Karpas-422 (cell line): ENCODE data around the gene TCOF1. TPM values are rescaled to one million over a fixed set of nuclear protein-coding genes. Genes with fewer than 3 reads are reported as not detected.

Experiments
- DNase-seq: peaks from one replicate; pipeline ENCODE4 v3.0.0-alpha.2; 2015
- H2AFZ ChIP-seq: fragments of 200-600 bp; sonication (generic); 2 replicates; pipeline ENCODE4 v1.6.1; 2014; ENCODE audit warnings: antibody characterized with exemption, low read length, mixed read lengths
- H3K27ac ChIP-seq: fragments of 200-600 bp; sonication (generic); 2 replicates; pipeline ENCODE4 v1.5.1; 2014; ENCODE audit warnings: mild to moderate bottlenecking, low read length, moderate library complexity
- H3K27me3 ChIP-seq: fragments of 200-600 bp; sonication (generic); 2 replicates; pipeline ENCODE4 v1.6.1; 2014; ENCODE audit warnings: low read length, mixed read lengths
- H3K36me3 ChIP-seq: fragments of 200-600 bp; sonication (generic); 2 replicates; pipeline ENCODE4 v1.6.1; 2014; ENCODE audit warnings: low read length, mixed read lengths; ENCODE audit not compliant: insufficient read depth
- H3K4me1 ChIP-seq: fragments of 200-600 bp; sonication (generic); 2 replicates; pipeline ENCODE4 v1.6.1; 2014; ENCODE audit warnings: mild to moderate bottlenecking, low read length, mixed read lengths
- H3K4me2 ChIP-seq: fragments of 200-600 bp; sonication (generic); 2 replicates; pipeline ENCODE4 v1.6.1; 2014; ENCODE audit warnings: low read length, low read depth, mild to moderate bottlenecking; ENCODE audit not compliant: poor library complexity, severe bottlenecking
- H3K4me3 ChIP-seq: fragments of 200-600 bp; sonication (generic); 2 replicates; pipeline ENCODE4 v1.5.1; 2014; ENCODE audit warnings: mild to moderate bottlenecking, antibody characterized with exemption, low read length, mixed read lengths
- H3K79me2 ChIP-seq: fragments of 200-600 bp; sonication (generic); 2 replicates; pipeline ENCODE4 v1.6.1; 2014; ENCODE audit warnings: mild to moderate bottlenecking, low read length, mixed read lengths
- H3K9ac ChIP-seq: fragments of 200-600 bp; sonication (generic); 2 replicates; pipeline ENCODE4 v1.6.0; 2014; ENCODE audit warnings: low read length
- H3K9me2 ChIP-seq: fragments of 200-600 bp; sonication (generic), shearing (Covaris generic); replicated peaks from 2 replicates; pipeline ENCODE4 v1.6.0; 2014; ENCODE audit warnings: mild to moderate bottlenecking, low read length, moderate library complexity; ENCODE audit not compliant: insufficient read depth
- H3K9me3 ChIP-seq: fragments of 300-700, 200-600 bp; sonication (generic); 2 replicates; pipeline ENCODE4 v1.6.1; 2014; ENCODE audit warnings: low read length, mixed read lengths
- H4K20me1 ChIP-seq: fragments of 200-600 bp; sonication (generic); 2 replicates; pipeline ENCODE4 v1.6.1; 2014; ENCODE audit warnings: mild to moderate bottlenecking, antibody characterized with exemption, low read length, low read depth; ENCODE audit not compliant: insufficient read depth
- total RNA-seq: library from RNA; depleted of rRNA; stranded (reverse); fragments of >200 nt; shearing (Covaris generic); gene quantifications from 2 replicates; pipeline ENCODE4 v1.2.3, GENCODE V29; 2014; ENCODE audit warnings: low replicate concordance

Gene TCOF1
- total RNA-seq, 1 experiment from 2014 or later = 23.0 TPM

- no peak for DNase-seq
- H3K9ac ChIP-seq = no peak overlapping the region
- H3K27me3 ChIP-seq = no peaks in the 10 kb centered on the region
- no peak overlapping the region for H2AFZ ChIP-seq
- H3K9me3 ChIP-seq = no peaks in the 10 kb centered on the region
- no peak overlapping the region for H3K27ac ChIP-seq
- H3K4me3 ChIP-seq = no peak overlapping the region
- H3K79me2 ChIP-seq = no peaks in the 10 kb centered on the region
- peaks cover 39% of the 10 kb centered on the region for H3K36me3 ChIP-seq
- H4K20me1 ChIP-seq = peaks cover 4% of the 10 kb centered on the region; the same call in 1 of the 2 replicates
- no peaks in the 10 kb centered on the region for H3K9me2 ChIP-seq
- no peaks in the 10 kb centered on the region for H3K4me1 ChIP-seq
- no peak overlapping the region for H3K4me2 ChIP-seq
These were observed 35.2 kb downstream of the TCOF1 start for GRCh38 chr5:150392680-150393079.

- no peak overlapping the region for H3K4me3 ChIP-seq
- no peak overlapping the region for H3K4me2 ChIP-seq
- no peak overlapping the region for H3K27ac ChIP-seq
- no peaks in the 10 kb centered on the region for H3K9me3 ChIP-seq
- H3K4me1 ChIP-seq = peaks cover 2% of the 10 kb centered on the region; the same call in 1 of the 2 replicates
- no peaks in the 10 kb centered on the region for H3K27me3 ChIP-seq
- H3K36me3 ChIP-seq = peaks cover 35% of the 10 kb centered on the region
- H3K9ac ChIP-seq = no peak overlapping the region
- no peaks in the 10 kb centered on the region for H3K79me2 ChIP-seq
- H2AFZ ChIP-seq = no peak overlapping the region
- no peaks in the 10 kb centered on the region for H3K9me2 ChIP-seq
- H4K20me1 ChIP-seq = peaks cover under 1% of the 10 kb centered on the region; the same call in 1 of the 2 replicates
- no peak for DNase-seq
These were observed 35.7 kb downstream of the TCOF1 start for GRCh38 chr5:150393096-150393645.

GRCh38 chr5:150394131-150394530, 36.6 kb downstream of the TCOF1 start:
- H4K20me1 ChIP-seq = no peaks in the 10 kb centered on the region
- no peak for DNase-seq
- H3K4me3 ChIP-seq = no peak overlapping the region
- no peak overlapping the region for H3K9ac ChIP-seq
- H3K27ac ChIP-seq = no peak overlapping the region
- no peak overlapping the region for H3K4me2 ChIP-seq
- H3K9me3 ChIP-seq = no peaks in the 10 kb centered on the region
- H3K4me1 ChIP-seq = peaks cover 12% of the 10 kb centered on the region
- peaks cover 30% of the 10 kb centered on the region for H3K36me3 ChIP-seq
- no peaks in the 10 kb centered on the region for H3K79me2 ChIP-seq
- no peaks in the 10 kb centered on the region for H3K9me2 ChIP-seq
- H2AFZ ChIP-seq = no peak overlapping the region
- no peaks in the 10 kb centered on the region for H3K27me3 ChIP-seq

- Histone ChIP-seq H3K27ac (no peak overlapping the region), H3K27me3 (no peaks in the 10 kb centered on the region), H3K4me1 (peaks cover 17% of the 10 kb centered on the region), H3K79me2 (no peaks in the 10 kb centered on the region), H3K9me2 (no peaks in the 10 kb centered on the region), H3K36me3 (peaks cover 27% of the 10 kb centered on the region), H3K9ac (no peak overlapping the region), H3K4me3 (no peak overlapping the region), H2AFZ (no peak overlapping the region), H3K4me2 (no peak overlapping the region), H4K20me1 (peaks cover 4% of the 10 kb centered on the region; the same call in 1 of the 2 replicates), H3K9me3 (no peaks in the 10 kb centered on the region)
- DNase-seq = no peak
These were observed 37.6 kb downstream of the TCOF1 start for GRCh38 chr5:150394912-150395687.

- H3K9ac ChIP-seq = no peak overlapping the region
- peaks cover 27% of the 10 kb centered on the region for H3K36me3 ChIP-seq
These were observed 38.1 kb downstream of the TCOF1 start for GRCh38 chr5:150395688-150395975.

GRCh38 chr5:150396267-150396666, 38.8 kb downstream of the TCOF1 start:
- Histone ChIP-seq H3K9me3 (no peaks in the 10 kb centered on the region), H4K20me1 (peaks cover 11% of the 10 kb centered on the region; the same call in 1 of the 2 replicates), H3K4me3 (no peak overlapping the region), H2AFZ (no peak overlapping the region), H3K79me2 (no peaks in the 10 kb centered on the region), H3K9me2 (no peaks in the 10 kb centered on the region), H3K36me3 (peaks cover 31% of the 10 kb centered on the region), H3K27ac (no peak overlapping the region), H3K4me2 (no peak overlapping the region), H3K4me1 (peaks cover 28% of the 10 kb centered on the region), H3K27me3 (no peaks in the 10 kb centered on the region), H3K9ac (no peak overlapping the region)
- DNase-seq = no peak

More at GRCh38 chr5:150395688-150395975, 38.1 kb downstream of the TCOF1 start:
- Histone ChIP-seq H3K9me3 (no peaks in the 10 kb centered on the region), H3K4me1 (peaks cover 22% of the 10 kb centered on the region), H3K9me2 (no peaks in the 10 kb centered on the region), H4K20me1 (peaks cover 4% of the 10 kb centered on the region; the same call in 1 of the 2 replicates), H3K4me2 (no peak overlapping the region), H3K79me2 (no peaks in the 10 kb centered on the region), H3K27me3 (no peaks in the 10 kb centered on the region), H2AFZ (no peak overlapping the region), H3K27ac (no peak overlapping the region), H3K4me3 (no peak overlapping the region)
- no peak for DNase-seq

- H3K4me1 ChIP-seq = peaks cover 35% of the 10 kb centered on the region
- H4K20me1 ChIP-seq = peaks cover 17% of the 10 kb centered on the region; the same call in 1 of the 2 replicates
- H3K9ac ChIP-seq = no peak overlapping the region
- no peak overlapping the region for H2AFZ ChIP-seq
- no peaks in the 10 kb centered on the region for H3K27me3 ChIP-seq
- H3K79me2 ChIP-seq = no peaks in the 10 kb centered on the region
- no peaks in the 10 kb centered on the region for H3K9me3 ChIP-seq
- no peak overlapping the region for H3K4me2 ChIP-seq
- no peak for DNase-seq
- H3K36me3 ChIP-seq = peaks cover 29% of the 10 kb centered on the region
- no peak overlapping the region for H3K4me3 ChIP-seq
- H3K9me2 ChIP-seq = no peaks in the 10 kb centered on the region
- H3K27ac ChIP-seq = no peak overlapping the region
These were observed 39.8 kb downstream of the TCOF1 start for GRCh38 chr5:150397146-150397781.
